Activated CD8-positive, alpha-beta T cell treated with anti-CD3 and anti-CD28 coated beads for 36 hours (primary cell): Measurements from ENCODE around the gene IL4R. TPM values are rescaled to one million over a fixed set of nuclear protein-coding genes. Genes with fewer than 3 reads are reported as not detected.

ENCODE experiments used
- ATAC-seq: fragments of 200-7000 bp; cut with Tn5 transposase; one replicate; pipeline ENCODE4 v1.10.0; 2021; ENCODE audit warnings: mild to moderate bottlenecking, moderate library complexity
- CTCF ChIA-PET: fragments of 350-600 bp; sonication (Branson Sonifier 250); formaldehyde crosslinking; loops from one replicate; lab custom pipeline; 2021; ENCODE audit warnings: antibody characterized with exemption; lab: Charles Lee
- POLR2A ChIA-PET: fragments of 350-600 bp; sonication (Branson Sonifier 250); formaldehyde crosslinking; loops from one replicate; lab custom pipeline; 2021; ENCODE audit warnings: antibody characterized with exemption; lab: Charles Lee
- DNase-seq: peaks from one replicate; pipeline ENCODE4 v3.0.0-alpha.2; 2020
- H3K27ac Mint-ChIP-seq: one replicate; pipeline ENCODE4 v1.8.0; 2021; ENCODE audit warnings: mild to moderate bottlenecking, mixed read lengths
- H3K27me3 Mint-ChIP-seq: one replicate; pipeline ENCODE4 v1.8.0; 2021; ENCODE audit warnings: mixed read lengths
- H3K36me3 Mint-ChIP-seq: one replicate; pipeline ENCODE4 v1.8.0; 2021; ENCODE audit warnings: low read depth, mixed read lengths
- H3K4me1 Mint-ChIP-seq: one replicate; pipeline ENCODE4 v1.8.0; 2021; ENCODE audit warnings: low read depth, mixed read lengths
- H3K4me3 Mint-ChIP-seq: one replicate; pipeline ENCODE4 v1.8.0; 2021; ENCODE audit warnings: mild to moderate bottlenecking, moderate library complexity, mixed read lengths
- H3K9me3 Mint-ChIP-seq: one replicate; pipeline ENCODE4 v1.8.0; 2021; ENCODE audit warnings: mixed read lengths
- CTCF ChIP-seq: fragments of 200-600 bp; IDR thresholded peaks from one replicate; pipeline ENCODE4 v1.8.0; 2022; ENCODE audit warnings: antibody characterized with exemption, mild to moderate bottlenecking
- intact Hi-C: fragments of 100-400 bp; cut with micrococcal nuclease; formaldehyde crosslinking; loops from one replicate; pipeline ENCODE4 v1.10.0; 2022
- total RNA-seq, 2 experiments: library from RNA; stranded (reverse); gene quantifications; one replicate each; pipeline ENCODE4 v1.2.3, GENCODE V29; 2021

Gene IL4R
- 100 to 1,000 TPM; 236 to 245 TPM for total RNA-seq

GRCh38 chr16:27313422-27314160 lies at the start of gene IL4R:
TSS of gene IL4R (plus strand) at chr16:27313974. CDS start at chr16:27340204, 26,230 bp downstream.
- peak; percentile 10 for ATAC-seq
- intact Hi-C loops, result no loop called here
- H3K36me3 Mint-ChIP-seq, result peaks cover 43% of the 10 kb centered on the region
- H3K27me3 Mint-ChIP-seq, result no peaks in the 10 kb centered on the region
- peaks cover 1% of the 10 kb centered on the region for H3K9me3 Mint-ChIP-seq
- peak within 1 kb of the TSS; percentile 89 for H3K4me3 Mint-ChIP-seq
- peak; percentile 91 for DNase-seq
- ChIA-PET POLR2A (interaction anchor here (0.9 to 13.3 kb wide), 6 partner anchors 10 to 91 kb away, joined by 3 to 257 read pairs (median 58); partner anchors contain the start of genes IL21R and NSMCE1), CTCF (interaction anchor here (1.2 kb wide), 1 partner anchor 10 kb away, joined by 6 read pairs; no protein-coding TSS in a partner anchor)
- no peak for TF ChIP-seq CTCF
- peak within 1 kb of the TSS; percentile 98 for H3K27ac Mint-ChIP-seq
- H3K4me1 Mint-ChIP-seq, result peaks cover 26% of the 10 kb centered on the region

GRCh38 chr16:27264151-27264550 lies 49.6 kb upstream of the IL4R start:
- TF ChIP-seq CTCF, result no peak
- CTCF ChIA-PET, result interaction anchor here (4.4 kb wide), 1 partner anchor 29 kb away, joined by 19 read pairs; no protein-coding TSS in a partner anchor
- no peak overlapping the region for H3K4me3 Mint-ChIP-seq
- no peak for ATAC-seq
- peaks cover 61% of the 10 kb centered on the region for H3K36me3 Mint-ChIP-seq
- DNase-seq, result no peak
- no peaks in the 10 kb centered on the region for H3K27me3 Mint-ChIP-seq
- H3K27ac Mint-ChIP-seq, result no peak overlapping the region
- H3K9me3 Mint-ChIP-seq, result no peaks in the 10 kb centered on the region
- intact Hi-C loops, result no loop called here
- H3K4me1 Mint-ChIP-seq, result peaks cover 64% of the 10 kb centered on the region
- POLR2A ChIA-PET, result interaction anchor here (0.7 to 1.4 kb wide), 4 partner anchors 21 to 141 kb away, joined by 3 to 4 read pairs (median 3); no protein-coding TSS in a partner anchor

GRCh38 chr16:27265982-27266381 lies 47.8 kb upstream of the IL4R start:
- CTCF ChIA-PET, result interaction anchor here (1.1 to 4.4 kb wide), 2 partner anchors 31 to 32 kb away, joined by 3 to 19 read pairs; no protein-coding TSS in a partner anchor
- TF ChIP-seq CTCF, result no peak
- intact Hi-C loops, result no loop called here
- Mint-ChIP-seq H3K4me3 (peak overlapping the region; percentile 9), H3K4me1 (peaks cover 70% of the 10 kb centered on the region), H3K36me3 (peaks cover 63% of the 10 kb centered on the region), H3K27me3 (no peaks in the 10 kb centered on the region), H3K27ac (peak overlapping the region; percentile 63), H3K9me3 (no peaks in the 10 kb centered on the region)
- POLR2A ChIA-PET, result interaction anchor here (1.1 kb wide), 1 partner anchor 13 kb away, joined by 3 read pairs; no protein-coding TSS in a partner anchor
- DNase-seq, result no peak
- no peak for ATAC-seq

- peak overlapping the region; percentile 85 for H3K27ac Mint-ChIP-seq
- no peak for ATAC-seq
- DNase-seq, result no peak
- H3K36me3 Mint-ChIP-seq, result peaks cover 71% of the 10 kb centered on the region
- intact Hi-C loops, result no loop called here
- POLR2A ChIA-PET, result interaction anchor here (1.0 to 10.5 kb wide), 4 partner anchors 32 to 101 kb away, joined by 3 to 134 read pairs (median 56); partner anchors contain the start of gene IL4R
- H3K27me3 Mint-ChIP-seq, result no peaks in the 10 kb centered on the region
- peaks cover 74% of the 10 kb centered on the region for H3K4me1 Mint-ChIP-seq
- peaks cover 5% of the 10 kb centered on the region for H3K9me3 Mint-ChIP-seq
- CTCF ChIA-PET, result interaction anchor here (11.2 kb wide), 1 partner anchor 33 kb away, joined by 134 read pairs; no protein-coding TSS in a partner anchor
- peak overlapping the region; percentile 91 for H3K4me3 Mint-ChIP-seq
- TF ChIP-seq CTCF, result no peak
Measured at GRCh38 chr16:27267037-27267677, 46.6 kb upstream of the IL4R start.
